ENCODE measurements around the gene RECQL5. TPM values are rescaled to one million over a fixed set of nuclear protein-coding genes. Genes with fewer than 3 reads are reported as not detected.

The RECQL5 gene
- total RNA-seq, 4 donors from 2014 or later, result 50.8 to 76.3 (median 60.5) TPM

DNA sequence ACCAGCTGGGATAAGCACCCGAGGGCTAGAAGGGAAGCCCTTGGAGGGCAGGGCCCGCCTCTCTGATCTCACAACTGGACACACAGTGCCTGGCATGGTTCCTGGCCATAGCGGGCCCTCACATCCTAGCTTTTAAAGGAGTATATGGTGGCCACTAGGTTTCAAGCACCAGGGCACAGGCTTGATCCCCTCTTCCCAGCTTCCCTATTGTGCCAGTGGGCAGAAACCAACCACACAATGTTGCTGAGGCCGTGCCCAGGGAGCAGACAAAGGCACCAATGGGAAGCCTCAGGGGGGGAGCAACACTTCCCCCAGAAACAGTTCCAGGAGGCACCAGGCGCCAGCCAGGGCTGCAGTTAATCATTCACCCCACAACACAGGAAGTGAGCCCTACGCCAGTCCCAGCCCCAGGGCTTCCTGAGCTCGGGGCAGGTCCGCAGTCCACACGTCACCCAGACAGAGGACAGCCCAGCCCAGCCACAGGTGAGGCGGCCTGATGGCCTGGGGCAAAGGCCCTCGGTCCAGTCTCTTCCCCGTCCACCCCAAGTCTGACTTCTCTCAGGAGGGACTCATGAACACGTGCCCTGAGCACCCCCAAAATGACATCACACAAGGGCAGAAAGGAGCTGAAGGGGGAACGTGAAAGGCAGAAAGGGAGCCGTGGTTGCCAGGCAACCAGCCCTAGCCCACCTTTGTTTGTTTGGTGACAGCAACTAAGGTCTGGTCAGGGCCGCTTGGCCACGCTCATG lies 20.9 kb downstream of the RECQL5 start:
- DNase-seq (ENCODE audit: low spot score in 2 of 2), result no peak
- 63 to 77% methylated on average over 15 to 17 of the region's 17 CpGs for WGBS, 2 donors
- intact Hi-C loops (cut with DNase I; ENCODE audit: low total_unique reads), result no loop called here
- H3K4me3 ChIP-seq (ENCODE audit: low read depth, poor library complexity, severe bottlenecking), result no peak overlapping the region
- TF ChIP-seq POLR2A (IDR thresholded peaks at IDR 0.05), result no peak
- TF ChIP-seq, protein P1, sequence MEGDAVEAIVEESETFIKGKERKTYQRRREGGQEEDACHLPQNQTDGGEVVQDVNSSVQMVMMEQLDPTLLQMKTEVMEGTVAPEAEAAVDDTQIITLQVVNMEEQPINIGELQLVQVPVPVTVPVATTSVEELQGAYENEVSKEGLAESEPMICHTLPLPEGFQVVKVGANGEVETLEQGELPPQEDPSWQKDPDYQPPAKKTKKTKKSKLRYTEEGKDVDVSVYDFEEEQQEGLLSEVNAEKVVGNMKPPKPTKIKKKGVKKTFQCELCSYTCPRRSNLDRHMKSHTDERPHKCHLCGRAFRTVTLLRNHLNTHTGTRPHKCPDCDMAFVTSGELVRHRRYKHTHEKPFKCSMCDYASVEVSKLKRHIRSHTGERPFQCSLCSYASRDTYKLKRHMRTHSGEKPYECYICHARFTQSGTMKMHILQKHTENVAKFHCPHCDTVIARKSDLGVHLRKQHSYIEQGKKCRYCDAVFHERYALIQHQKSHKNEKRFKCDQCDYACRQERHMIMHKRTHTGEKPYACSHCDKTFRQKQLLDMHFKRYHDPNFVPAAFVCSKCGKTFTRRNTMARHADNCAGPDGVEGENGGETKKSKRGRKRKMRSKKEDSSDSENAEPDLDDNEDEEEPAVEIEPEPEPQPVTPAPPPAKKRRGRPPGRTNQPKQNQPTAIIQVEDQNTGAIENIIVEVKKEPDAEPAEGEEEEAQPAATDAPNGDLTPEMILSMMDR (IDR thresholded peaks at IDR 0.05), result no peak

DNA sequence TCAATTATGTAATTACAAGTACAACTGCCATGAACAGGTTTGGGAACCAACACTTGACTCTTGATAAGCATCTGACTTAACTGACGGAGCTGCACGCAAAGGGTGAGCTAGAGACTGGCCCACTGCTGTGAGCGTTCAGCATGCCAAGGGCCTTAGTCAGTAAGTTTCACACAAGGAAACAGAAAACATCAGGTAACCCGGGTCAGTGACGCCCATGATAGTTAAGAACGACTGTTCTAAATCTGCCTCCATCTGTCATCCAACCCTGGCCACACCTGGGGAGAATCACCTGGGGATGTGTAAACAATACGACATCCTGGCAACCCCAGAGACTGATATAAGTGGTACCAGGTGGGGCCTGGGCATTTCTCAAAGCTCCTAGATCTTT lies 21.5 kb downstream of the RECQL5 start:
- no peak overlapping the region for H3K4me3 ChIP-seq (ENCODE audit: low read depth, poor library complexity, severe bottlenecking)
- 46 to 49% methylated on average over 7 of the region's 7 CpGs for WGBS, 2 donors
- peak in 1 of 2 donors; percentile 43 for DNase-seq (ENCODE audit: low spot score in 2 of 2)
- TF ChIP-seq, protein P1 (IDR thresholded peaks at IDR 0.05), result no peak
- TF ChIP-seq POLR2A (IDR thresholded peaks at IDR 0.05), result no peak
- intact Hi-C loops (cut with DNase I; ENCODE audit: low total_unique reads), result no loop called here

DNA sequence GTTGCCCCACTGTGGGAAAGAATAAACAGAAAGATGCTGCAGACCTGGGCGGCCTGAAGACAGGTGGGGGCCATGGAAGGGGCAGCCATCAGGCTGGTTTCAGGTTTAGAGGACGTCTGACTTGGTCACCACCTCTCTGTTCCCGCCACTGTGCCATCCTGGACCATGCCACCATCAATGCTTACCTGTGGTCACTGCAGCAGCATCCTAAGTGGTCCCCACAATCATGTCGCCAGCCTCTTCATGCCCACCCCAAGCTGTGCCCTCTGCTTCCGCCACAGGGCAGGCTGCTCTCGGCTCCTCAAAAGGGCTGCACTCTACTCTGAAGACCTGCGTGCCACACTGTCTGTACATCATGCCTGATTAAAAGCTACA lies 23.3 kb downstream of the RECQL5 start:
- DNase-seq (ENCODE audit: low spot score in 2 of 2), result no peak
- 79 to 85% methylated on average over 7 of the region's 7 CpGs for WGBS, 2 donors
- intact Hi-C loops (cut with DNase I; ENCODE audit: low total_unique reads), result no loop called here

DNA sequence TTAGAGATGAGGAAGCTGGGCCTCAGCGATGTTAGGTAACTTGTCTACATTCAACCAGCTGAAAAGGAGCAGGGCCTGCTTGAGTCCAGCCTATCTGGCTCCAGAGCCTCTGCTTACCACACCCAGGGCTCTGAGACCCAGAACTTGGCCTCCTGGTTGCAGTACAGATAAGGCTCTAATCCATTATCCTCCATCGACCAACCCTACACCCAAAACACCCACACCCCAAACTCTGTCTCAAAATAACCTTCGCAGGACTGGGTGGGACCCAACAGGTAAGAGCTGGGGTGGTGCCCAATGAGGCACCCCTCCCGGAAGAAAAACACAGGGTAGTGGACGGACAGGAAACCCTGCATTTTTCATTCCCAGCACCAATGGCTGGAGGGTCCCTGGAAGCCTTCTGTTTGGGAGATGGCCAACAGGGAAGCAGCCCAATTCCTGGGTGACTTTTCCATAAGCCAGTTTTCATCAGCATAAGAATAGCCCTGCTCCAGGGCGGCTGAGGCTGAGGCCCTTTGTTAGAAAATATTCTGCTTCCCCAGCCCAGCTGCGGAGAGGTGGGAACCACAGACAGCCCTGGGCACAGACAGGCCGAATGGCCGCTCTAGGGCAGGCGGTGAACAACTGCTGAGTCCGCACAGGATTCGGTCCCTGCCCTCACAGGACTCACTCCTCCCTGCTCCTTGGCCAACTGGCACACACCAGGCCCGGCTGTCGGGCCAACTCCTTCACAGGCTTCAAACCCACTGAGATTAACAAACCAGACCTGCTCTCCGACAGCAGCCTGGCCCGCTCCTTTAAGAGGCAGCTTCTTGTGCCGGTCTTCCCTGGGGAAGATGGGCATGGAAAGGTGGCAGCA lies 23.9 kb downstream of the RECQL5 start:
- TF ChIP-seq, protein P1 (IDR thresholded peaks at IDR 0.05), result no peak
- no peak for TF ChIP-seq POLR2A (IDR thresholded peaks at IDR 0.05)
- H3K4me3 ChIP-seq (ENCODE audit: low read depth, poor library complexity, severe bottlenecking), result no peak overlapping the region
- DNase-seq (ENCODE audit: low spot score in 2 of 2), result no peak
- WGBS, 2 donors, result 52 to 56% methylated on average over 14 to 17 of the region's 17 CpGs
- intact Hi-C loops (cut with DNase I; ENCODE audit: low total_unique reads), result no loop called here

More for the DNA sequence above, 23.3 kb downstream of the RECQL5 start:
- TF ChIP-seq, protein P1 (IDR thresholded peaks at IDR 0.05), result no peak
- TF ChIP-seq POLR2A (IDR thresholded peaks at IDR 0.05), result no peak
- H3K4me3 ChIP-seq (ENCODE audit: low read depth, poor library complexity, severe bottlenecking), result no peak overlapping the region

DNA sequence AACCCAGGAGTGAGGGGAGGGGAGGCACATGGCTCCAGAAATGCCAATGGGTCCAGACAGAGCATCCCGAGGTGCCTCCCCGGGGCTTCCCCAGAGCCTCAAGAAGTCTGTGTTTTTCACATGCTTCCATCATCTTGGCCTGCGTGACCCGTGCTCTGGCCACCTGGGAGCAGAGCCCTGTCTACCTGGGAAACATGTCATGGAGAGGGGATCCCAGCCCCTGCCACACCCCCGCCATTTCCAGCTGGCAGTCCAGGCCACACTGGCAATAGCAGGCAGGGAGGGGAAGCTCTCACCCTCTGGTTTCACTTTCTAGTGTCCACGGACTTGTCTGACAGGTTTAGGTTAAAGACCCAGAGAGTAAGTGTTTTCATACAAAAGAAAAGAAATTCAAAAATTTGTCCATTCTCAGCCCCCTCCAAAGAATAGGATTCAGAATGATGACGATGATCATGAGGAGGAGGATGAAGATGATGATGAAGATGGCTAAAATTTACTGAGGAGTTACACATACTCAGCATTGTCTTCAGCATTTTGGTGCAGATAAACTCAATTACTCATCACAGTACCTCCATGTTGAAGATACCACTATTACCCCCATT lies 24.7 kb downstream of the RECQL5 start:
- no peak overlapping the region for H3K4me3 ChIP-seq (ENCODE audit: low read depth, poor library complexity, severe bottlenecking)
- 66 to 72% methylated on average over 7 of the region's 7 CpGs for WGBS, 2 donors

More for the DNA sequence above, 24.7 kb downstream of the RECQL5 start:
- no peak for DNase-seq (ENCODE audit: low spot score in 2 of 2)
- intact Hi-C loops (cut with DNase I; ENCODE audit: low total_unique reads), result no loop called here
- no peak for TF ChIP-seq POLR2A (IDR thresholded peaks at IDR 0.05)
- TF ChIP-seq, protein P1 (IDR thresholded peaks at IDR 0.05), result no peak
